ENCODE results near the gene PDE3B.
"Not testable (repeated sequence)": the region's sequence is repeated elsewhere in the genome, so short reads cannot be mapped to it uniquely, and the experiment has no call there.

The PDE3B gene

GRCh38 chr11:14746857-14747395, 103.3 kb downstream of the PDE3B start:
- no peak for DNase-seq (ENCODE audit: low read depth)

- no peak for DNase-seq (ENCODE audit: low read depth)
Observed at GRCh38 chr11:14748090-14748489, 104.5 kb downstream of the PDE3B start.

- no peak for DNase-seq (ENCODE audit: low read depth)
Observed at GRCh38 chr11:14750911-14751310, 107.3 kb downstream of the PDE3B start.

GRCh38 chr11:14751975-14752407, 108.4 kb downstream of the PDE3B start:
- no peak for DNase-seq (ENCODE audit: low read depth)

- no peak for DNase-seq (ENCODE audit: low read depth)
Observed at GRCh38 chr11:14755140-14755539, 111.5 kb downstream of the PDE3B start.

GRCh38 chr11:14756349-14756748, 112.7 kb downstream of the PDE3B start:
- no peak for DNase-seq (ENCODE audit: low read depth)

GRCh38 chr11:14759300-14760012, 115.9 kb downstream of the PDE3B start:
- DNase-seq (ENCODE audit: low read depth), result not testable (repeated sequence)

- no peak for DNase-seq (ENCODE audit: low read depth)
Observed at GRCh38 chr11:14764179-14764578, 120.6 kb downstream of the PDE3B start.

GRCh38 chr11:14764579-14765527, 121.2 kb downstream of the PDE3B start:
- DNase-seq (ENCODE audit: low read depth), result peak; percentile 17

GRCh38 chr11:14766585-14766984, 123.0 kb downstream of the PDE3B start:
- DNase-seq (ENCODE audit: low read depth), result no peak

- no peak for DNase-seq (ENCODE audit: low read depth)
Observed at GRCh38 chr11:14768526-14769188, 125.1 kb downstream of the PDE3B start.

- no peak for DNase-seq (ENCODE audit: low read depth)
Observed at GRCh38 chr11:14773755-14774154, 130.2 kb downstream of the PDE3B start.

GRCh38 chr11:14774721-14775120, 131.1 kb downstream of the PDE3B start:
- no peak for DNase-seq (ENCODE audit: low read depth)

GRCh38 chr11:14775897-14776296, 132.3 kb downstream of the PDE3B start:
- DNase-seq (ENCODE audit: low read depth), result no peak

GRCh38 chr11:14778460-14778859, 134.9 kb downstream of the PDE3B start:
- DNase-seq (ENCODE audit: low read depth), result not testable (repeated sequence)

- DNase-seq (ENCODE audit: low read depth), result no peak
Observed at GRCh38 chr11:14783788-14784187, 140.2 kb downstream of the PDE3B start.

GRCh38 chr11:14784230-14784629, 140.6 kb downstream of the PDE3B start:
- no peak for DNase-seq (ENCODE audit: low read depth)

- DNase-seq (ENCODE audit: low read depth), result peak; percentile 14
Observed at GRCh38 chr11:14789879-14790484, 146.4 kb downstream of the PDE3B start.

GRCh38 chr11:14793546-14793945, 149.9 kb downstream of the PDE3B start:
- DNase-seq (ENCODE audit: low read depth), result no peak

GRCh38 chr11:14796028-14796427, 152.4 kb downstream of the PDE3B start:
- DNase-seq (ENCODE audit: low read depth), result not testable (repeated sequence)

GRCh38 chr11:14803846-14804245, 160.2 kb downstream of the PDE3B start:
- no peak for DNase-seq (ENCODE audit: low read depth)

GRCh38 chr11:14809466-14809865, 165.9 kb downstream of the PDE3B start:
- DNase-seq (ENCODE audit: low read depth), result no peak

All from EH (cell line).